Measurements from ENCODE around the gene RBBP5.

DNA sequence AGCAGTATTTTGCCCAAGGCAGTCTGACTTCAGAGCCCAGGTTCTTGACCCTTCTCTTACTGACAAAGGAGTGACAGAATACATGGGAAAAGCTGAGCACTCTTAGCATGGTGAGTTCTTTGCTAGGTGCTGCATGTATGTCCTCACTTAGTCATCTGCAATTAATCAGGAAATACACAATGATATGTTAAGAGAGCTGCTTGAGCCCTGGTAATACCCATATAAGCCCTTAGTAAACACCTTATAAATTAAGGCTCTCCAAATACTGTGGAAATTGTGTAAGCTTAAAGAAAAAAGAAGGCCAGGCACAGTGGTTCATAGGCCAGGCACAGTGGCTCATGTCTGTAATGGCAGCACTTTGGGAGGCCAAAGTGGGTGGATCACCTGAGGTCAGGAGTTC lies 23.5 kb downstream of the RBBP5 start:
- TF ChIP-seq CTCF (IDR thresholded peaks at IDR 0.05; ENCODE audit: poor library complexity, severe bottlenecking): no peak
- no peak for TF ChIP-seq EZH2 (IDR thresholded peaks at IDR 0.05; ENCODE audit: borderline replicate concordance, insufficient read depth, low read length, poor library complexity, severe bottlenecking)
- no peak for TF ChIP-seq POLR2AphosphoS5 (IDR thresholded peaks at IDR 0.05)
- TF ChIP-seq REST (IDR thresholded peaks at IDR 0.05; ENCODE audit: borderline replicate concordance): no peak

Data from neural cell (in vitro differentiated cells).